Embryonic facial prominence (tissue), 1 donor: Measurements from ENCODE around the gene MARCHF4.

Experiments used
- DNase-seq: peaks from one replicate; pipeline ENCODE4 v3.0.0-alpha.2; 2016; ENCODE audit errors: extremely low spot score

MARCHF4 gene

GRCh38 chr2:216371721-216372702, at the start of gene MARCHF4:
Gene MARCHF4 (minus strand): TSS chr2:216372483. CDS start chr2:216370260, 2,223 bp downstream.
- DNase-seq: peak; percentile 40

- no peak for DNase-seq
Observed at GRCh38 chr2:216420367-216421101, 48.3 kb upstream of the MARCHF4 start.

GRCh38 chr2:216418981-216419380, 46.7 kb upstream of the MARCHF4 start:
- no peak for DNase-seq

- DNase-seq: no peak
Observed at GRCh38 chr2:216416571-216417307, 44.5 kb upstream of the MARCHF4 start.

- no peak for DNase-seq
Observed at GRCh38 chr2:216415541-216415940, 43.3 kb upstream of the MARCHF4 start.

- no peak for DNase-seq
Observed at GRCh38 chr2:216414772-216415319, 42.6 kb upstream of the MARCHF4 start.

GRCh38 chr2:216413882-216414281, 41.6 kb upstream of the MARCHF4 start:
- no peak for DNase-seq

- peak; percentile 97 for DNase-seq
Observed at GRCh38 chr2:216412022-216412999, 40.0 kb upstream of the MARCHF4 start, which contains the start of gene SMARCAL1. Gene SMARCAL1 (plus strand): TSS chr2:216412484. CDS start chr2:216414705, 2,221 bp downstream.

- DNase-seq: no peak
Observed at GRCh38 chr2:216410550-216410949, 38.3 kb upstream of the MARCHF4 start.

GRCh38 chr2:216408426-216409290, 36.4 kb upstream of the MARCHF4 start:
- no peak for DNase-seq

GRCh38 chr2:216406826-216407225, 34.5 kb upstream of the MARCHF4 start:
- no peak for DNase-seq

GRCh38 chr2:216405588-216405987, 33.3 kb upstream of the MARCHF4 start:
- no peak for DNase-seq

- no peak for DNase-seq
Observed at GRCh38 chr2:216404010-216404618, 31.8 kb upstream of the MARCHF4 start.

- DNase-seq: no peak
Observed at GRCh38 chr2:216402751-216403150, 30.5 kb upstream of the MARCHF4 start.

GRCh38 chr2:216399621-216400020, 27.3 kb upstream of the MARCHF4 start:
- no peak for DNase-seq

- DNase-seq: no peak
Observed at GRCh38 chr2:216394881-216395280, 22.6 kb upstream of the MARCHF4 start.

GRCh38 chr2:216392945-216393840, 20.9 kb upstream of the MARCHF4 start:
- no peak for DNase-seq
